HuH-7 (cell line): ENCODE measurements around the gene RPUSD4.

Source experiments
- DNase-seq: peaks from one replicate; pipeline ENCODE4 v3.0.0; 2011; ENCODE audit warnings: low spot score

RPUSD4 gene

GRCh38 chr11:126212089-126212660 is 725 bp upstream of the RPUSD4 start:
- no peak for DNase-seq

GRCh38 chr11:126210871-126211235 is 597 bp downstream of the RPUSD4 start:
- no peak for DNase-seq

GRCh38 chr11:126207896-126208295 is 3.6 kb downstream of the RPUSD4 start:
- no peak for DNase-seq

GRCh38 chr11:126205359-126205758 is 6.1 kb downstream of the RPUSD4 start:
- no peak for DNase-seq

- DNase-seq: no peak
Observed at GRCh38 chr11:126202646-126203359, 8.6 kb downstream of the RPUSD4 start.

- DNase-seq: no peak
Observed at GRCh38 chr11:126198648-126199047, 12.8 kb downstream of the RPUSD4 start.

- DNase-seq: no peak
Observed at GRCh38 chr11:126197277-126197939, 14.0 kb downstream of the RPUSD4 start.

GRCh38 chr11:126195119-126195518 is 16.3 kb downstream of the RPUSD4 start:
- DNase-seq: no peak

- DNase-seq: peak; percentile 60
Observed at GRCh38 chr11:126194121-126194543, 17.3 kb downstream of the RPUSD4 start.

- DNase-seq: no peak
Observed at GRCh38 chr11:126193038-126193478, 18.4 kb downstream of the RPUSD4 start.

GRCh38 chr11:126192361-126192760 is 19.1 kb downstream of the RPUSD4 start:
- DNase-seq: no peak

- no peak for DNase-seq
Observed at GRCh38 chr11:126191379-126192073, 19.9 kb downstream of the RPUSD4 start.

GRCh38 chr11:126190792-126191191 is 20.7 kb downstream of the RPUSD4 start:
- no peak for DNase-seq

- no peak for DNase-seq
Observed at GRCh38 chr11:126189109-126189929, 22.1 kb downstream of the RPUSD4 start.

GRCh38 chr11:126188332-126189108 is 22.9 kb downstream of the RPUSD4 start:
- no peak for DNase-seq

GRCh38 chr11:126186708-126187529 is 24.5 kb downstream of the RPUSD4 start:
- DNase-seq: peak; percentile 62

GRCh38 chr11:126186025-126186698 is 25.3 kb downstream of the RPUSD4 start:
- DNase-seq: no peak

GRCh38 chr11:126185259-126186024 is 26.0 kb downstream of the RPUSD4 start:
- DNase-seq: peak; percentile 49
